Tibial nerve (tissue), 4 donors: Measurements from ENCODE around the gene TAF12.

Source experiments
- CTCF ChIP-seq, 5 experiments: fragments of 200-600 bp in 3 of 5; fragments of 450-650 bp in 2 of 5; sonication (generic) in 3 of 5; IDR thresholded peaks; one replicate each; pipeline ENCODE4 v1.5.1; 2016 to 2019; ENCODE audit warnings: antibody characterized with exemption in 5 of 5, mild to moderate bottlenecking in 3 of 5, moderate library complexity in 2 of 5
- EP300 ChIP-seq, 2 donors: sonication (generic); formaldehyde crosslinking; IDR thresholded peaks; one replicate each; pipeline ENCODE4 v1.6.1; 2017; ENCODE audit warnings: antibody characterized with exemption in 2 of 2, mild to moderate bottlenecking in 1 of 2

- no peak for TF ChIP-seq EP300 (IDR thresholded peaks at IDR 0.05)
- TF ChIP-seq CTCF (IDR thresholded peaks at IDR 0.05): no peak
Measured at GRCh38 chr1:28571911-28572310, 71.0 kb downstream of the TAF12 start.
